OCI-LY1 (cell line): ENCODE data around the gene NCOR2.

ENCODE experiments used
- H2AFZ ChIP-seq: fragments of 200-600 bp; sonication (generic), shearing (Covaris generic); 2 replicates; pipeline ENCODE4 v1.6.0; 2014; ENCODE audit warnings: antibody characterized with exemption, mild to moderate bottlenecking, low read length
- H3F3A ChIP-seq: fragments of 200-600 bp; sonication (generic), shearing (Covaris generic); 2 replicates; pipeline ENCODE4 v1.6.0; 2014; ENCODE audit warnings: mild to moderate bottlenecking, antibody characterized with exemption, low read length, moderate library complexity; ENCODE audit not compliant: insufficient read depth
- H3K27ac ChIP-seq: fragments of 200-600 bp; sonication (generic); 2 replicates; pipeline ENCODE4 v1.5.1; 2014; ENCODE audit warnings: low read length, mixed run types, mild to moderate bottlenecking, low read depth; ENCODE audit not compliant: poor library complexity, severe bottlenecking
- H3K27me3 ChIP-seq: fragments of 200-600 bp; sonication (generic); 2 replicates; pipeline ENCODE4 v1.6.0; 2014; ENCODE audit warnings: antibody characterized with exemption, mild to moderate bottlenecking, low read length, moderate library complexity; ENCODE audit not compliant: insufficient read depth
- H3K36me3 ChIP-seq: fragments of 200-600 bp; sonication (generic); 2 replicates; pipeline ENCODE4 v1.6.1; 2014; ENCODE audit warnings: mild to moderate bottlenecking, antibody characterized with exemption, low read length, moderate library complexity, mixed read lengths; ENCODE audit not compliant: insufficient read depth
- H3K4me1 ChIP-seq: fragments of 200-600 bp; sonication (generic); 2 replicates; pipeline ENCODE4 v1.5.1; 2014; ENCODE audit warnings: mild to moderate bottlenecking, low read length, moderate library complexity; ENCODE audit not compliant: insufficient read depth, severe bottlenecking
- H3K4me2 ChIP-seq: fragments of 200-600 bp; sonication (generic), shearing (Covaris generic); 2 replicates; pipeline ENCODE4 v1.6.1; 2014; ENCODE audit warnings: low read length
- H3K4me3 ChIP-seq: fragments of 200-600 bp; sonication (generic); 2 replicates; pipeline ENCODE4 v1.5.1; 2014; ENCODE audit warnings: low read length, low read depth, mild to moderate bottlenecking, mixed read lengths; ENCODE audit not compliant: poor library complexity, severe bottlenecking
- H3K79me2 ChIP-seq: fragments of 200-600 bp; shearing (Covaris generic); 2 replicates; pipeline ENCODE4 v1.6.1; 2016; ENCODE audit warnings: mixed run types, low read length, mixed read lengths; ENCODE audit not compliant: insufficient read depth
- H3K9ac ChIP-seq: fragments of 200-600 bp; sonication (generic), shearing (Covaris generic); 2 replicates; pipeline ENCODE4 v1.6.1; 2014; ENCODE audit warnings: mild to moderate bottlenecking, low read length, mixed read lengths
- H3K9me2 ChIP-seq: fragments of 200-600 bp; sonication (generic), shearing (Covaris generic); 2 replicates; pipeline ENCODE4 v1.6.1; 2014; ENCODE audit warnings: low read depth, mild to moderate bottlenecking, low read length, mixed read lengths
- H3K9me3 ChIP-seq: fragments of 200-600 bp; shearing (Covaris generic); 2 replicates; pipeline ENCODE4 v1.6.1; 2014; ENCODE audit warnings: low read length, mixed read lengths
- H4K20me1 ChIP-seq: fragments of 200-600 bp; sonication (generic), shearing (Covaris generic); 2 replicates; pipeline ENCODE4 v1.6.0; 2016; ENCODE audit warnings: mild to moderate bottlenecking, low read length; ENCODE audit not compliant: insufficient read depth
- EZH2 ChIP-seq: fragments of 200-600 bp; sonication (generic), shearing (Covaris generic); IDR thresholded peaks from 2 replicates; pipeline ENCODE4 v1.8.0; 2017; ENCODE audit warnings: borderline replicate concordance, mixed run types, mild to moderate bottlenecking, antibody characterized with exemption, low read length, moderate library complexity, mixed read lengths
- TF ChIP-seq, protein P1 (sequence below): fragments of 200-600 bp; sonication (generic), shearing (Covaris generic); IDR thresholded peaks from 2 replicates; pipeline ENCODE4 v1.5.1; 2017; ENCODE audit warnings: mild to moderate bottlenecking, antibody characterized with exemption, low read length, moderate library complexity, mixed read lengths

Gene NCOR2

DNA sequence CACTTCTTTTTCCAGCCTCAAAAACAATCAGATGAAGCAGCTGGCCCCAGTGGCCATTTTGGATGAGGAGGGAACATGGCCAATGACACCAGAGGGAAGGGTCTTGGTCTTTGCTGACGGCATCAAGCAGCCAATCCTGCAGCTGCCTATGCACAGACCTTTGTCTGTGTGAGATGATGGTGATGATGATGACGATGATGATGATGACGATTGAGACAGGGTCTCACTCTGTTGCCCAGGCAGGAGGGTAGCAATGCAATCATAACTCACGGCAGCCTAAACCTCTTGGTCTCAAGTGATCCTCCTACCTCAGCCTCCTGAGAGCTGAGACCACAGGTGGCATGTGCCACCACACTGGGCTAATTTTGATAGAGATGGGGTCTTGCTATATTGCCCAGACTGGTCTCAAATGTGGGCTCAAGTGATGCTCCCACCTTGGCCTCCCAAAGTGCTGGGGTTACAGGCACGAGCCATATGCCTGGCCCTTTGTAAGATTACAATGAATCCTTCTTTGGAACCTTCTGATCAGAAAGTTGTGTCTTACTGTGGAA is 26.5 kb upstream of the NCOR2 start:
- H3K9me3 ChIP-seq: no peaks in the 10 kb centered on the region; the same call in 1 of the 2 replicates
- no peaks in the 10 kb centered on the region for H3K36me3 ChIP-seq
- peaks cover 20% of the 10 kb centered on the region; the same call in 1 of the 2 replicates for H3K27me3 ChIP-seq
- no peaks in the 10 kb centered on the region for H3F3A ChIP-seq
- no peaks in the 10 kb centered on the region for H4K20me1 ChIP-seq
- no peaks in the 10 kb centered on the region for H3K4me1 ChIP-seq
- H3K9ac ChIP-seq: no peak overlapping the region
- no peak overlapping the region for H3K4me3 ChIP-seq
- no peaks in the 10 kb centered on the region for H3K79me2 ChIP-seq
- H3K4me2 ChIP-seq: no peak overlapping the region
- H3K9me2 ChIP-seq: no peaks in the 10 kb centered on the region
- TF ChIP-seq EZH2: no peak
- TF ChIP-seq, protein P1, sequence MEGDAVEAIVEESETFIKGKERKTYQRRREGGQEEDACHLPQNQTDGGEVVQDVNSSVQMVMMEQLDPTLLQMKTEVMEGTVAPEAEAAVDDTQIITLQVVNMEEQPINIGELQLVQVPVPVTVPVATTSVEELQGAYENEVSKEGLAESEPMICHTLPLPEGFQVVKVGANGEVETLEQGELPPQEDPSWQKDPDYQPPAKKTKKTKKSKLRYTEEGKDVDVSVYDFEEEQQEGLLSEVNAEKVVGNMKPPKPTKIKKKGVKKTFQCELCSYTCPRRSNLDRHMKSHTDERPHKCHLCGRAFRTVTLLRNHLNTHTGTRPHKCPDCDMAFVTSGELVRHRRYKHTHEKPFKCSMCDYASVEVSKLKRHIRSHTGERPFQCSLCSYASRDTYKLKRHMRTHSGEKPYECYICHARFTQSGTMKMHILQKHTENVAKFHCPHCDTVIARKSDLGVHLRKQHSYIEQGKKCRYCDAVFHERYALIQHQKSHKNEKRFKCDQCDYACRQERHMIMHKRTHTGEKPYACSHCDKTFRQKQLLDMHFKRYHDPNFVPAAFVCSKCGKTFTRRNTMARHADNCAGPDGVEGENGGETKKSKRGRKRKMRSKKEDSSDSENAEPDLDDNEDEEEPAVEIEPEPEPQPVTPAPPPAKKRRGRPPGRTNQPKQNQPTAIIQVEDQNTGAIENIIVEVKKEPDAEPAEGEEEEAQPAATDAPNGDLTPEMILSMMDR: no peak
- H2AFZ ChIP-seq: no peak overlapping the region
- no peak overlapping the region for H3K27ac ChIP-seq

DNA sequence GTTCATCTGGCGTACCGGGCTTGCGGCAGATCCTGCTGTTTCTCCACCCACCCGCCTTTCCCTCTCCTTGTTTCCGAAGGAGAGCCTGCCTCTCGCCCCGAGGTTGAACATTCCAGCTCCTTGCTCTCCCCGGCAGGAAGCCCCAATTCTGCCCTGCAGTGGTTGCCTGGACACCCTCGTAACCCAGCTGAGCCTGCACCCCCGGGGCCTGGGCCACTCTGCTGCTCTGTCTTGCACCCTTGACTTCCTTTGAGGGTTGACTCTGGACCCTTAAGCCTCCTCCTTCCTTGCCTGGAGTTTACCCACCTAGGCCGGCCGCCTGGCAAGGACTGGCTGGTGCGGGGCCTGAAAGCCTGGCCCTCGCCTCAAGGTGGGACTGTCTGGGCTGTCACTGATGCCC is 25.8 kb upstream of the NCOR2 start:
- Histone ChIP-seq H4K20me1 (no peaks in the 10 kb centered on the region), H3K27me3 (peaks cover 24% of the 10 kb centered on the region; the same call in 1 of the 2 replicates), H2AFZ (no peak overlapping the region), H3K27ac (no peak overlapping the region), H3K4me1 (no peaks in the 10 kb centered on the region), H3K36me3 (no peaks in the 10 kb centered on the region), H3F3A (no peaks in the 10 kb centered on the region), H3K4me3 (no peak overlapping the region), H3K4me2 (no peak overlapping the region), H3K79me2 (no peaks in the 10 kb centered on the region), H3K9me2 (no peaks in the 10 kb centered on the region), H3K9ac (no peak overlapping the region), H3K9me3 (no peaks in the 10 kb centered on the region; the same call in 1 of the 2 replicates)
- TF ChIP-seq, protein P1: no peak
- TF ChIP-seq EZH2: no peak

DNA sequence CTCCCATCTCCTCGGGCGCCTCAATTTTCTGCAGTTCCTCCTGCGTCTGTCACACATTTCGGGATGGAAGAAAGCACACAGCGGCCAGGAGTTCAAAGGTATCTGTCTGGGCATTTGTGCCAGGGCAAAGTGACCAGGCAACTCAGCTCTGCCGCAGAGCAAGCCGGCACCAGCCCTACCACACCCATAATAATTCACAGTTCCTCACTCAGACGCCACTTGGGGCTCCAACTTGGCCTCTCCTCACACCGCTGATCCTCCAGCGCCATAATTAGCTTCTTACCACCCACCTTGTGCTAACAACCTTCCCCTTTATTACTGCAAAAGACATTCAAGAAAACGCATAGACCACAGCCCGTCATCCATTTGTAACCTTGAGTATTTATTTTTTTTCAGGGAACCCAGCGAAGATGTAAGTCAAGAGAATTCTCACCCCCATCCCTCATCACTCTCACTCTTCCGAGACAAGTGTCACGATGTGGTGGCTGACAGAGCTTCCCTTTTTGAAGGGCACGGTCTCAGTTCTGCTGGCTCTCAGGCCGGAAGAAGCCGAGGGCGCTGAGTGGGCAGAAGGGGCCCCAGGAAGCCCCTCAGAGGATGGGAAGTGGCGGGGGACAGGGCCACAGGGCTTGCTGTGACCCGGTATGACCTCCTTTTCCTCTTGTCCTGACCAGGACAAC is 25.2 kb upstream of the NCOR2 start:
- TF ChIP-seq, protein P1: no peak
- TF ChIP-seq EZH2: no peak
- Histone ChIP-seq H3K4me1 (no peaks in the 10 kb centered on the region), H4K20me1 (no peaks in the 10 kb centered on the region)

More for the DNA sequence above, 25.2 kb upstream of the NCOR2 start:
- H2AFZ ChIP-seq: no peak overlapping the region
- H3K27ac ChIP-seq: no peak overlapping the region
- no peaks in the 10 kb centered on the region for H3K36me3 ChIP-seq
- H3K9me2 ChIP-seq: no peaks in the 10 kb centered on the region
- no peaks in the 10 kb centered on the region for H3F3A ChIP-seq
- H3K9me3 ChIP-seq: no peaks in the 10 kb centered on the region; the same call in 1 of the 2 replicates
- H3K4me3 ChIP-seq: no peak overlapping the region
- H3K79me2 ChIP-seq: no peaks in the 10 kb centered on the region
- no peak overlapping the region for H3K9ac ChIP-seq
- H3K27me3 ChIP-seq: peaks cover 27% of the 10 kb centered on the region; the same call in 1 of the 2 replicates
- H3K4me2 ChIP-seq: no peak overlapping the region
